ENCODE measurements around the gene VEGFB.

DNA sequence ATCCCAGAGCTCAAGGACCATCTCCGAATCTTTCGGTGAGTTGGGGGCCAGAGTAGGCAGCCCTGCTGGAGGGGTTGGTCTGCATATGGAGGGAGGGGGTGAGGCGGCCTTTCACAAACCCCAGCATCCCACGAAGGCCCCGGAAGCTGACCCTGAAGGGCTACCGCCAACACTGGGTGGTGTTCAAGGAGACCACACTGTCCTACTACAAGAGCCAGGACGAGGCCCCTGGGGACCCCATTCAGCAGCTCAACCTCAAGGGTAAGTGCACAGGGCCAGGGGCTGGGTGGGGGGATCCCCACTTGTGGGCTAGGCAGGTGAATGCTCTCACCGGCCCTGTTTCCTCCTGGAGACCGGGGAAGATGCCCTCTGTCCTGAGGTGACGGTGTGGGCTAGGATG lies 14.6 kb upstream of the VEGFB start:
- TF ChIP-seq CTCF (IDR thresholded peaks at IDR 0.05) (no peak), POLR2A (IDR thresholded peaks at IDR 0.05) (no peak)
